Activated naive CD8-positive, alpha-beta T cell treated with anti-CD3 and anti-CD28 coated beads for 36 hours (primary cell): Measurements from ENCODE around the gene HOXB5. TPM values are rescaled to one million over a fixed set of nuclear protein-coding genes. Genes with fewer than 3 reads are reported as not detected.

Experiments used
- DNase-seq: peaks from one replicate; pipeline ENCODE4 v3.0.0; 2021
- H3K27ac Mint-ChIP-seq: one replicate; pipeline ENCODE4 v1.8.0; 2022; ENCODE audit warnings: mild to moderate bottlenecking, moderate library complexity, mixed read lengths
- H3K27me3 Mint-ChIP-seq: one replicate; pipeline ENCODE4 v1.8.0; 2022; ENCODE audit warnings: mild to moderate bottlenecking, mixed read lengths
- H3K36me3 Mint-ChIP-seq: one replicate; pipeline ENCODE4 v1.8.0; 2021; ENCODE audit warnings: mild to moderate bottlenecking, mixed read lengths
- H3K4me1 Mint-ChIP-seq: one replicate; pipeline ENCODE4 v1.8.0; 2021; ENCODE audit warnings: mixed read lengths
- H3K4me3 Mint-ChIP-seq: one replicate; pipeline ENCODE4 v1.8.0; 2022; ENCODE audit warnings: mild to moderate bottlenecking, moderate library complexity, mixed read lengths
- H3K9me3 Mint-ChIP-seq: one replicate; pipeline ENCODE4 v1.8.0; 2022; ENCODE audit warnings: mixed read lengths
- total RNA-seq, 2 experiments: library from RNA; stranded (reverse); gene quantifications; one replicate each; pipeline ENCODE4 v1.2.3, GENCODE V29; 2021

HOXB5 gene
- total RNA-seq, 2 experiments from 2014 or later, result not detected

GRCh38 chr17:48544349-48545021 is 49.1 kb downstream of the HOXB5 start:
- peak overlapping the region; percentile 85 for H3K4me3 Mint-ChIP-seq
- peaks cover 13% of the 10 kb centered on the region for H3K27me3 Mint-ChIP-seq
- H3K36me3 Mint-ChIP-seq, result peaks cover 10% of the 10 kb centered on the region
- peak; percentile 53 for DNase-seq
- H3K27ac Mint-ChIP-seq, result peak overlapping the region; percentile 86
- peaks cover 50% of the 10 kb centered on the region for H3K4me1 Mint-ChIP-seq
- no peaks in the 10 kb centered on the region for H3K9me3 Mint-ChIP-seq

GRCh38 chr17:48543854-48544348 is 49.7 kb downstream of the HOXB5 start:
- DNase-seq, result peak; percentile 58
- H3K27me3 Mint-ChIP-seq, result peaks cover 17% of the 10 kb centered on the region
- H3K36me3 Mint-ChIP-seq, result peaks cover 10% of the 10 kb centered on the region
- peak overlapping the region; percentile 85 for H3K4me3 Mint-ChIP-seq
- peaks cover 50% of the 10 kb centered on the region for H3K4me1 Mint-ChIP-seq
- H3K27ac Mint-ChIP-seq, result peak overlapping the region; percentile 86
- no peaks in the 10 kb centered on the region for H3K9me3 Mint-ChIP-seq

- Mint-ChIP-seq H3K27ac (peak overlapping the region; percentile 89), H3K27me3 (peaks cover 17% of the 10 kb centered on the region), H3K4me3 (peak overlapping the region; percentile 92), H3K9me3 (no peaks in the 10 kb centered on the region), H3K4me1 (peaks cover 47% of the 10 kb centered on the region), H3K36me3 (peaks cover 10% of the 10 kb centered on the region)
- DNase-seq, result peak; percentile 73
These were observed 50.3 kb downstream of the HOXB5 start for GRCh38 chr17:48543107-48543853.

- Mint-ChIP-seq H3K27me3 (peaks cover 17% of the 10 kb centered on the region), H3K4me1 (peaks cover 42% of the 10 kb centered on the region), H3K9me3 (no peaks in the 10 kb centered on the region), H3K27ac (peak overlapping the region; percentile 89), H3K4me3 (peak overlapping the region; percentile 92), H3K36me3 (peaks cover 10% of the 10 kb centered on the region)
- DNase-seq, result no peak
These were observed 50.9 kb downstream of the HOXB5 start for GRCh38 chr17:48542698-48543106.

GRCh38 chr17:48542114-48542656 is 51.4 kb downstream of the HOXB5 start:
- peaks cover 10% of the 10 kb centered on the region for H3K36me3 Mint-ChIP-seq
- peaks cover 36% of the 10 kb centered on the region for H3K4me1 Mint-ChIP-seq
- peaks cover 17% of the 10 kb centered on the region for H3K27me3 Mint-ChIP-seq

GRCh38 chr17:48541577-48542113 is 51.9 kb downstream of the HOXB5 start:
- peaks cover 17% of the 10 kb centered on the region for H3K27me3 Mint-ChIP-seq
- H3K36me3 Mint-ChIP-seq, result peaks cover 10% of the 10 kb centered on the region
- H3K27ac Mint-ChIP-seq, result peak overlapping the region; percentile 99
- peaks cover 33% of the 10 kb centered on the region for H3K4me1 Mint-ChIP-seq
- DNase-seq, result peak; percentile 45
- H3K9me3 Mint-ChIP-seq, result no peaks in the 10 kb centered on the region
- peak overlapping the region; percentile 89 for H3K4me3 Mint-ChIP-seq

More at GRCh38 chr17:48542114-48542656, 51.4 kb downstream of the HOXB5 start:
- Mint-ChIP-seq H3K27ac (peak overlapping the region; percentile 99), H3K9me3 (no peaks in the 10 kb centered on the region), H3K4me3 (peak overlapping the region; percentile 89)
- peak; percentile 18 for DNase-seq

Other genes starting within 250 kb of the HOXB5 start
- 10 to 100 TPM; 54.2 to 55.4 TPM for gene SKAP1, start 163.6 kb downstream of the HOXB5 start, total RNA-seq
- not detected for gene HOXB1, start 62.8 kb downstream of the HOXB5 start, total RNA-seq
- gene HOXB2, start 48.7 kb downstream of the HOXB5 start, total RNA-seq, result 1 to 10 TPM; 7.4 to 7.7 TPM
- 1 to 10 TPM; 1.3 to 1.9 TPM for gene HOXB4, start 15.4 kb downstream of the HOXB5 start, total RNA-seq
- gene HOXB3, start 3.5 kb downstream of the HOXB5 start, total RNA-seq, result 1 to 10 TPM; 1.4 to 2.0 TPM
- gene HOXB6, start 11.2 kb upstream of the HOXB5 start, total RNA-seq, result not detected
- gene HOXB7, start 17.2 kb upstream of the HOXB5 start, total RNA-seq, result 1 to 10 TPM in 1 of 2 experiments, under 1 TPM in 1; 0.62 to 1.4 TPM
- gene HOXB8, start 21.5 kb upstream of the HOXB5 start, total RNA-seq, result not detected
- gene HOXB9, start 32.6 kb upstream of the HOXB5 start, total RNA-seq, result 1 to 10 TPM; 3.4 to 4.0 TPM
- gene PRAC1, start 128.7 kb upstream of the HOXB5 start, total RNA-seq, result not detected
- not detected for gene PRAC2, start 129.4 kb upstream of the HOXB5 start, total RNA-seq
- not detected for gene HOXB13, start 135.0 kb upstream of the HOXB5 start, total RNA-seq
- gene TTLL6, start 223.4 kb upstream of the HOXB5 start, total RNA-seq, result not detected
- 10 to 100 TPM; 69.3 to 75.8 TPM for gene CALCOCO2, start 237.3 kb upstream of the HOXB5 start, total RNA-seq